K562 (cell line): ENCODE data around the gene OR13J1. TPM values are rescaled to one million over a fixed set of nuclear protein-coding genes. Genes with fewer than 3 reads are reported as not detected.

ENCODE experiments used
- ATAC-seq: fragments of 200-7000 bp; cut with Tn5 transposase; 3 replicates; pipeline ENCODE4 v1.9.1; 2020; ENCODE audit warnings: moderate library complexity
- BruUV-seq: library from RNA; stranded (reverse); fragments of 400-500 nt; replicated peaks from 2 replicates; lab custom pipeline; 2021; lab: Mats Ljungman, UMichigan
- CTCF ChIA-PET: fragments of 300-600 bp; formaldehyde crosslinking; extraction: SDS; loops from one replicate; lab custom pipeline; 2021; ENCODE audit warnings: low intra/inter-chr PET ratio; lab: Yijun Ruan, JAX
- POLR2A ChIA-PET: fragments of 300-600, 350-650 bp; sonication (Branson Sonifier 250); formaldehyde crosslinking; extraction: SDS; loops from one replicate; lab custom pipeline; 2021; ENCODE audit warnings: antibody characterized with exemption, inconsistent platforms; lab: Yijun Ruan, JAX
- DNase-seq, 4 experiments: peaks; one replicate each; pipeline versions ENCODE4 v3.0.0 to v3.0.0-alpha.2; 2011 to 2018; ENCODE audit warnings: low spot score in 3 of 4, mixed read lengths in 3 of 4; ENCODE audit errors: extremely low read depth in 1 of 4
- FAIRE-seq: peaks from 2 replicates; lab custom pipeline; 2011; peaks lifted over from hg19 to GRCh38; lab: Jason Lieb, UNC
- H2AFZ ChIP-seq: 2 replicates; pipeline ENCODE4 v1.6.0; 2011; ENCODE audit warnings: low read depth, low read length, control low read depth, inconsistent platforms
- H3K27ac ChIP-seq: fragments of 200-600 bp; 3 replicates; pipeline ENCODE4 v1.8.0; 2011; ENCODE audit warnings: low read depth, mild to moderate bottlenecking, control low read depth, inconsistent platforms, low read length, moderate library complexity, mixed read lengths; ENCODE audit errors: extremely low read depth
- H3K27me3 ChIP-seq, 2 experiments: fragments of 300-600 bp in 1 of 2; 2 replicates in 1 of 2; 3 replicates in 1 of 2; pipeline versions ENCODE4 v1.6.0 to v1.8.0; 2011; ENCODE audit warnings: inconsistent platforms in 2 of 2, low read length in 2 of 2, mild to moderate bottlenecking in 1 of 2, mixed read lengths in 1 of 2, moderate library complexity in 1 of 2; ENCODE audit not compliant: control insufficient read depth in 2 of 2, insufficient read depth in 2 of 2
- H3K36me3 ChIP-seq: fragments of 300-600 bp; 3 replicates; pipeline ENCODE4 v1.8.0; 2011; ENCODE audit warnings: mild to moderate bottlenecking, low read length, inconsistent platforms; ENCODE audit not compliant: control insufficient read depth, insufficient read depth
- H3K4me1 ChIP-seq, 2 experiments: fragments of 200-600 bp in 1 of 2; replicated peaks in 1 of 2; 2 replicates in 1 of 2; 3 replicates in 1 of 2; pipeline versions ENCODE4 v1.5.1 to v1.8.0; 2011; ENCODE audit warnings: inconsistent platforms in 2 of 2, low read length in 2 of 2, mild to moderate bottlenecking in 1 of 2, mixed read lengths in 1 of 2, moderate library complexity in 1 of 2; ENCODE audit not compliant: control insufficient read depth in 2 of 2, insufficient read depth in 2 of 2
- H3K4me2 ChIP-seq: 2 replicates; pipeline ENCODE4 v1.6.1; 2011; ENCODE audit warnings: low read length, control low read depth, inconsistent platforms, mixed read lengths; ENCODE audit not compliant: insufficient read depth
- H3K4me3 ChIP-seq: fragments of 200-600 bp; sonication (generic), shearing (Covaris generic); 2 replicates; pipeline ENCODE4 v1.5.1; 2016; ENCODE audit warnings: control low read depth, inconsistent platforms
- H3K79me2 ChIP-seq: fragments of 200-600 bp; 3 replicates; pipeline ENCODE4 v1.8.0; 2011; ENCODE audit warnings: low read length, inconsistent platforms; ENCODE audit not compliant: control insufficient read depth, insufficient read depth
- H3K9ac ChIP-seq, 2 experiments: 2 replicates each; pipeline versions ENCODE4 v1.6.0 to v1.6.1; 2011; ENCODE audit warnings: low read depth in 2 of 2, low read length in 2 of 2, control low read depth in 1 of 2, inconsistent platforms in 1 of 2, mild to moderate bottlenecking in 1 of 2, mixed read lengths in 1 of 2; ENCODE audit not compliant: insufficient read depth in 1 of 2
- H3K9me1 ChIP-seq: one replicate; pipeline ENCODE4 v1.6.0; 2011; ENCODE audit warnings: inconsistent platforms, mild to moderate bottlenecking, low read length, moderate library complexity; ENCODE audit not compliant: control insufficient read depth, insufficient read depth
- H3K9me3 ChIP-seq: replicated peaks from 2 replicates; pipeline ENCODE4 v1.5.1; 2011; ENCODE audit warnings: low read depth, low read length, inconsistent platforms; ENCODE audit not compliant: control insufficient read depth, insufficient read depth
- H4K20me1 ChIP-seq: replicated peaks from 2 replicates; pipeline ENCODE4 v1.6.1; 2011; ENCODE audit warnings: low read length, inconsistent platforms, mixed read lengths; ENCODE audit not compliant: control insufficient read depth, insufficient read depth
- ARHGAP35 ChIP-seq: fragments of 450-650 bp; IDR thresholded peaks from 2 replicates; pipeline ENCODE4 v1.6.1; 2018; ENCODE audit not compliant: partially characterized antibody
- CHAMP1 ChIP-seq: fragments of 450-650 bp; IDR thresholded peaks from 2 replicates; pipeline ENCODE4 v1.6.1; 2016; ENCODE audit warnings: mild to moderate bottlenecking
- GABPB1 ChIP-seq: sonication (generic); formaldehyde crosslinking; IDR thresholded peaks from 2 replicates; pipeline ENCODE4 v1.8.0; 2022; ENCODE audit warnings: mild to moderate bottlenecking, missing genetic modification reagents
- JUNB ChIP-seq: fragments of 450-650 bp; formaldehyde crosslinking; conservative IDR thresholded peaks from 2 replicates; pipeline ENCODE4 v1.4.0; 2020; ENCODE audit warnings: mild to moderate bottlenecking
- MAX ChIP-seq: sonication (generic); formaldehyde crosslinking; IDR thresholded peaks from 2 replicates; pipeline ENCODE4 v1.9.0; 2022; ENCODE audit warnings: mild to moderate bottlenecking, missing genetic modification reagents
- NCOA1 ChIP-seq: fragments of 450-650 bp; IDR thresholded peaks from 2 replicates; pipeline ENCODE4 v1.6.1; 2016; ENCODE audit warnings: low read depth
- NFIX ChIP-seq: fragments of 250-450 bp; sonication (Bioruptor Pico); IDR thresholded peaks from 2 replicates; pipeline ENCODE4 v1.4.0; 2020; ENCODE audit warnings: low read depth, mild to moderate bottlenecking, moderate library complexity
- NONO ChIP-seq, 2 experiments: fragments of 200-400 bp in 1 of 2; fragments of 450-650 bp in 1 of 2; formaldehyde crosslinking in 1 of 2; IDR thresholded peaks; 2 replicates each; pipeline ENCODE4 v1.6.1; 2017; ENCODE audit warnings: low read depth in 2 of 2, mild to moderate bottlenecking in 2 of 2, moderate library complexity in 2 of 2, low read length in 1 of 2
- TFAP4 ChIP-seq: sonication (generic); formaldehyde crosslinking; IDR thresholded peaks from 2 replicates; pipeline ENCODE4 v1.8.0; 2022; ENCODE audit warnings: missing genetic modification reagents, mild to moderate bottlenecking, moderate library complexity, borderline replicate concordance
- ZNF263 ChIP-seq: sonication (generic); formaldehyde crosslinking; IDR thresholded peaks from 2 replicates; pipeline ENCODE4 v1.8.0; 2022; ENCODE audit warnings: mild to moderate bottlenecking, missing genetic modification reagents, borderline replicate concordance
- WGBS: fragments of 100-300 bp; shearing (Covaris generic); methylation state at CpG from one replicate; pipeline ENCODE4 v1.1.6; 2016; ENCODE audit warnings: low coverage, mixed read lengths; ENCODE audit not compliant: insufficient coverage; ENCODE audit errors: missing lambda C conversion rate; 5-methylcytosine and 5-hydroxymethylcytosine counted together
- in situ Hi-C: fragments of 300-500 bp; cut with MboI; formaldehyde crosslinking; loops from 4 replicates; pipeline ENCODE4 v1.15.0; 2018; ENCODE audit warnings: inconsistent platforms, mixed read lengths
- intact Hi-C: fragments of 100-400 bp; cut with micrococcal nuclease; formaldehyde crosslinking; loops from 2 replicates; pipeline ENCODE4 v1.14.2; 2022
- polyA plus RNA-seq, 8 experiments: library from polyadenylated mRNA; depleted of rRNA in 4 of 8; stranded (reverse) in 5 of 8; unstranded in 3 of 8; fragments of >200 nt; fragmentation: Nextera tagmentation in 2 of 8; fragmentation: Illumina TruSeq in 1 of 8; extraction: Ambion mirVana in 2 of 8; extraction: Trizol in 1 of 8; gene quantifications; 2 replicates each; pipeline versions ENCODE4 v1.2.1 to v1.2.3, GENCODE V29; 2011 to 2014; ENCODE audit warnings: inconsistent platforms in 1 of 8, missing spikeins in 1 of 8
- total RNA-seq, 7 experiments: library from RNA; depleted of rRNA in 6 of 7; stranded (reverse); fragments of >200 nt in 6 of 7; fragmentation: Illumina TruSeq in 2 of 7; extraction: Trizol in 2 of 7; gene quantifications; 2 replicates each; pipeline versions ENCODE4 v1.2.1 to v1.2.3, GENCODE V29; 2011 to 2021; ENCODE audit warnings: low replicate concordance in 1 of 7

The OR13J1 gene
- total and polyA plus RNA-seq, 9 of the 15 experiments (the other 6 are each of a cell fraction or from before 2014, with no cell fraction given): not detected

- TF ChIP-seq CHAMP1 (no peak), NFIX (no peak), ZNF263 (no peak), NCOA1 (no peak), MAX (CRISPR knock-in tag) (no peak), GABPB1 (CRISPR knock-in tag) (no peak), NONO (IDR thresholded peaks at IDR 0.05; ENCODE audit: low read depth in 2 of 2, low read length in 1 of 2) (no peak), TFAP4 (no peak), JUNB (CRISPR knock-in tag) (no peak), ARHGAP35 (no peak)
- Histone ChIP-seq H3K9me1 (no peaks in the 10 kb centered on the region), H3K9ac (no peak overlapping the region), H3K79me2 (no peaks in the 10 kb centered on the region), H3K27me3 (peaks cover 0 to 34% of the 10 kb centered on the region in 2 experiments; a peak in 3 of 5 replicates), H4K20me1 (no peaks in the 10 kb centered on the region), H3K9me3 (no peaks in the 10 kb centered on the region), H3K36me3 (no peaks in the 10 kb centered on the region), H2AFZ (no peak overlapping the region), H3K27ac (no peak overlapping the region), H3K4me1 (peaks cover 0 to 11% of the 10 kb centered on the region in 2 experiments; a peak in 2 of 5 replicates), H3K4me3 (no peak overlapping the region), H3K4me2 (no peak overlapping the region)
- ChIA-PET CTCF (no interaction called here), POLR2A (interaction anchor here (0.6 to 0.8 kb wide), 4 partner anchors 10 to 1241 kb away, joined by 3 read pairs; no protein-coding TSS in a partner anchor)
- ATAC-seq (no peak), FAIRE-seq (no peak), DNase-seq (no peak)
- BruUV-seq: no TSS peak
- intact Hi-C loops: no loop called here
- 16% methylated on average over 5 of the region's 5 CpGs for WGBS
- in situ Hi-C loops: no loop called here
Observed at GRCh38 chr9:35841645-35841900, 28.6 kb downstream of the OR13J1 start.
